K562 (cell line): ENCODE measurements around the gene OPRL1.

Source experiments
- POLR2A ChIP-seq: fragments of 450-650 bp; conservative IDR thresholded peaks from 2 replicates; pipeline ENCODE4 v1.6.1; 2016
- RFX5 ChIP-seq: IDR thresholded peaks from 2 replicates; pipeline ENCODE4 v1.6.1; 2011; ENCODE audit warnings: low read depth, mild to moderate bottlenecking, improper control_type of control experiment, low read length
- RHOXF2B ChIP-seq: fragments of 250-450 bp; sonication (Bioruptor Pico); conservative IDR thresholded peaks from 2 replicates; pipeline ENCODE4 v1.5.1; 2021
- TF ChIP-seq, protein P1 (sequence below), 2 experiments: fragments of 450-650 bp; formaldehyde crosslinking in 1 of 2; IDR thresholded peaks; 2 replicates each; pipeline versions ENCODE4 v1.4.0 to v1.6.1; 2014 to 2020; ENCODE audit warnings: mild to moderate bottlenecking in 2 of 2, borderline replicate concordance in 1 of 2, low read depth in 1 of 2
- TF ChIP-seq, protein P2 (sequence below), 3 experiments: IDR thresholded peaks in 2 of 3; conservative IDR thresholded peaks in 1 of 3; 2 replicates each; pipeline ENCODE4 v1.5.1; 2011 to 2012; ENCODE audit warnings: low read length in 3 of 3, mild to moderate bottlenecking in 3 of 3, control low read depth in 2 of 3, improper control_type of control experiment in 1 of 3, inconsistent platforms in 1 of 3, low read depth in 1 of 3, mixed read lengths in 1 of 3, moderate library complexity in 1 of 3; ENCODE audit not compliant: insufficient read depth in 2 of 3
- TF ChIP-seq, protein P3 (sequence below): fragments of 450-650 bp; IDR thresholded peaks from 2 replicates; pipeline ENCODE4 v1.7.1; 2018; ENCODE audit warnings: mild to moderate bottlenecking, low read depth; ENCODE audit not compliant: partially characterized antibody
- TF ChIP-seq, protein P4 (sequence below): fragments of 150-350 bp; IDR thresholded peaks from 2 replicates; pipeline ENCODE4 v1.6.1; 2014; ENCODE audit warnings: low read depth, mild to moderate bottlenecking, low read length, borderline replicate concordance

DNA sequence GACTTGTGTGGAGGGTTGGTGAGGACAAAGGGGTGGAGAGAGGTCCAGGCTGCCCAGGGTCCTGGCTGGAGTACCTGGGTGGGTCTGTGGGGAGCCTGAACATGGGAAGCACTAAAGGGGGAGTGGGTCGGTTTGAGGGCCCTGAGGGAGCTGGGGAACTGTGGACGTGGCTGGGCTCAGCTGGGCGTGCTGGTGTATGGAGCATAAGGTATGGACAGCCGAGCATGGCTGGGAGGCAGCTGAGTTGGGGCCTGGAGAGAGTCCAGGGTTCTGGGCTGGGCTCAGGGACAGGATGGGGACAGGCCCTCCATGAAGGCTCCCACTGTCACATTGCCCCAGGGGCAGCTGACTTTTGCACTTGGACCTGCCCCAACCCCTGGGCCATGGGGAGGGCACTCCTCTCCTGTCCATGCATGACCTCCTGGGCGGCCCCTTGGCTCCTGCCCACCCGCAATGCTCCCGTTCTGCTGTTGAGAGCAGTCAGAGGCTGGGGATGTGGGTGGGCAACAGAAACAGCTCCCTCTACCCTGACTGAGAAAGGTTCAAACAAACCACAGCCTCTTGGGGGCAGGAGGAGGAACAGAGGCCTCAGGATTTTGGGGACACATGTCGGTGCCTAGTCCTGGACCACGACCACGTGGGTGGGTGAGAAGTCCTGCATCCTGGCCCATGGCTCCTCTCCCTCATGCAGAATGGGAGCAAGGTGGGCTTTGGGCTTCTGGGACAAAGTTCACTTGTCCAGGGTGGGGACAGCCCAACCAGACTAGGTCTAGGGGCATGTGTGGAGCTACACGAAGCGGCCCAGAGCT is 39.4 kb upstream of the OPRL1 start:
- TF ChIP-seq RHOXF2B (CRISPR knock-in tag), result no peak
- no peak for TF ChIP-seq POLR2A
- TF ChIP-seq, protein P1, sequence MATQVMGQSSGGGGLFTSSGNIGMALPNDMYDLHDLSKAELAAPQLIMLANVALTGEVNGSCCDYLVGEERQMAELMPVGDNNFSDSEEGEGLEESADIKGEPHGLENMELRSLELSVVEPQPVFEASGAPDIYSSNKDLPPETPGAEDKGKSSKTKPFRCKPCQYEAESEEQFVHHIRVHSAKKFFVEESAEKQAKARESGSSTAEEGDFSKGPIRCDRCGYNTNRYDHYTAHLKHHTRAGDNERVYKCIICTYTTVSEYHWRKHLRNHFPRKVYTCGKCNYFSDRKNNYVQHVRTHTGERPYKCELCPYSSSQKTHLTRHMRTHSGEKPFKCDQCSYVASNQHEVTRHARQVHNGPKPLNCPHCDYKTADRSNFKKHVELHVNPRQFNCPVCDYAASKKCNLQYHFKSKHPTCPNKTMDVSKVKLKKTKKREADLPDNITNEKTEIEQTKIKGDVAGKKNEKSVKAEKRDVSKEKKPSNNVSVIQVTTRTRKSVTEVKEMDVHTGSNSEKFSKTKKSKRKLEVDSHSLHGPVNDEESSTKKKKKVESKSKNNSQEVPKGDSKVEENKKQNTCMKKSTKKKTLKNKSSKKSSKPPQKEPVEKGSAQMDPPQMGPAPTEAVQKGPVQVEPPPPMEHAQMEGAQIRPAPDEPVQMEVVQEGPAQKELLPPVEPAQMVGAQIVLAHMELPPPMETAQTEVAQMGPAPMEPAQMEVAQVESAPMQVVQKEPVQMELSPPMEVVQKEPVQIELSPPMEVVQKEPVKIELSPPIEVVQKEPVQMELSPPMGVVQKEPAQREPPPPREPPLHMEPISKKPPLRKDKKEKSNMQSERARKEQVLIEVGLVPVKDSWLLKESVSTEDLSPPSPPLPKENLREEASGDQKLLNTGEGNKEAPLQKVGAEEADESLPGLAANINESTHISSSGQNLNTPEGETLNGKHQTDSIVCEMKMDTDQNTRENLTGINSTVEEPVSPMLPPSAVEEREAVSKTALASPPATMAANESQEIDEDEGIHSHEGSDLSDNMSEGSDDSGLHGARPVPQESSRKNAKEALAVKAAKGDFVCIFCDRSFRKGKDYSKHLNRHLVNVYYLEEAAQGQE (IDR thresholded peaks at IDR 0.05; ENCODE audit: borderline replicate concordance), result no peak
- TF ChIP-seq, protein P1 (CRISPR knock-in tag; IDR thresholded peaks at IDR 0.05; ENCODE audit: low read depth), result no peak
- no peak for TF ChIP-seq RFX5
- TF ChIP-seq, protein P2, sequence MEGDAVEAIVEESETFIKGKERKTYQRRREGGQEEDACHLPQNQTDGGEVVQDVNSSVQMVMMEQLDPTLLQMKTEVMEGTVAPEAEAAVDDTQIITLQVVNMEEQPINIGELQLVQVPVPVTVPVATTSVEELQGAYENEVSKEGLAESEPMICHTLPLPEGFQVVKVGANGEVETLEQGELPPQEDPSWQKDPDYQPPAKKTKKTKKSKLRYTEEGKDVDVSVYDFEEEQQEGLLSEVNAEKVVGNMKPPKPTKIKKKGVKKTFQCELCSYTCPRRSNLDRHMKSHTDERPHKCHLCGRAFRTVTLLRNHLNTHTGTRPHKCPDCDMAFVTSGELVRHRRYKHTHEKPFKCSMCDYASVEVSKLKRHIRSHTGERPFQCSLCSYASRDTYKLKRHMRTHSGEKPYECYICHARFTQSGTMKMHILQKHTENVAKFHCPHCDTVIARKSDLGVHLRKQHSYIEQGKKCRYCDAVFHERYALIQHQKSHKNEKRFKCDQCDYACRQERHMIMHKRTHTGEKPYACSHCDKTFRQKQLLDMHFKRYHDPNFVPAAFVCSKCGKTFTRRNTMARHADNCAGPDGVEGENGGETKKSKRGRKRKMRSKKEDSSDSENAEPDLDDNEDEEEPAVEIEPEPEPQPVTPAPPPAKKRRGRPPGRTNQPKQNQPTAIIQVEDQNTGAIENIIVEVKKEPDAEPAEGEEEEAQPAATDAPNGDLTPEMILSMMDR (IDR thresholded peaks at IDR 0.05 in 2 of 3, conservative IDR thresholded peaks at IDR 0.05 in 1 of 3; ENCODE audit: insufficient read depth in 2 of 3, low read depth in 1 of 3, low read length in 3 of 3), result no peak
- TF ChIP-seq, protein P3, sequence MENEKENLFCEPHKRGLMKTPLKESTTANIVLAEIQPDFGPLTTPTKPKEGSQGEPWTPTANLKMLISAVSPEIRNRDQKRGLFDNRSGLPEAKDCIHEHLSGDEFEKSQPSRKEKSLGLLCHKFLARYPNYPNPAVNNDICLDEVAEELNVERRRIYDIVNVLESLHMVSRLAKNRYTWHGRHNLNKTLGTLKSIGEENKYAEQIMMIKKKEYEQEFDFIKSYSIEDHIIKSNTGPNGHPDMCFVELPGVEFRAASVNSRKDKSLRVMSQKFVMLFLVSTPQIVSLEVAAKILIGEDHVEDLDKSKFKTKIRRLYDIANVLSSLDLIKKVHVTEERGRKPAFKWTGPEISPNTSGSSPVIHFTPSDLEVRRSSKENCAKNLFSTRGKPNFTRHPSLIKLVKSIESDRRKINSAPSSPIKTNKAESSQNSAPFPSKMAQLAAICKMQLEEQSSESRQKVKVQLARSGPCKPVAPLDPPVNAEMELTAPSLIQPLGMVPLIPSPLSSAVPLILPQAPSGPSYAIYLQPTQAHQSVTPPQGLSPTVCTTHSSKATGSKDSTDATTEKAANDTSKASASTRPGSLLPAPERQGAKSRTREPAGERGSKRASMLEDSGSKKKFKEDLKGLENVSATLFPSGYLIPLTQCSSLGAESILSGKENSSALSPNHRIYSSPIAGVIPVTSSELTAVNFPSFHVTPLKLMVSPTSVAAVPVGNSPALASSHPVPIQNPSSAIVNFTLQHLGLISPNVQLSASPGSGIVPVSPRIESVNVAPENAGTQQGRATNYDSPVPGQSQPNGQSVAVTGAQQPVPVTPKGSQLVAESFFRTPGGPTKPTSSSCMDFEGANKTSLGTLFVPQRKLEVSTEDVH, result no peak
- TF ChIP-seq, protein P4, sequence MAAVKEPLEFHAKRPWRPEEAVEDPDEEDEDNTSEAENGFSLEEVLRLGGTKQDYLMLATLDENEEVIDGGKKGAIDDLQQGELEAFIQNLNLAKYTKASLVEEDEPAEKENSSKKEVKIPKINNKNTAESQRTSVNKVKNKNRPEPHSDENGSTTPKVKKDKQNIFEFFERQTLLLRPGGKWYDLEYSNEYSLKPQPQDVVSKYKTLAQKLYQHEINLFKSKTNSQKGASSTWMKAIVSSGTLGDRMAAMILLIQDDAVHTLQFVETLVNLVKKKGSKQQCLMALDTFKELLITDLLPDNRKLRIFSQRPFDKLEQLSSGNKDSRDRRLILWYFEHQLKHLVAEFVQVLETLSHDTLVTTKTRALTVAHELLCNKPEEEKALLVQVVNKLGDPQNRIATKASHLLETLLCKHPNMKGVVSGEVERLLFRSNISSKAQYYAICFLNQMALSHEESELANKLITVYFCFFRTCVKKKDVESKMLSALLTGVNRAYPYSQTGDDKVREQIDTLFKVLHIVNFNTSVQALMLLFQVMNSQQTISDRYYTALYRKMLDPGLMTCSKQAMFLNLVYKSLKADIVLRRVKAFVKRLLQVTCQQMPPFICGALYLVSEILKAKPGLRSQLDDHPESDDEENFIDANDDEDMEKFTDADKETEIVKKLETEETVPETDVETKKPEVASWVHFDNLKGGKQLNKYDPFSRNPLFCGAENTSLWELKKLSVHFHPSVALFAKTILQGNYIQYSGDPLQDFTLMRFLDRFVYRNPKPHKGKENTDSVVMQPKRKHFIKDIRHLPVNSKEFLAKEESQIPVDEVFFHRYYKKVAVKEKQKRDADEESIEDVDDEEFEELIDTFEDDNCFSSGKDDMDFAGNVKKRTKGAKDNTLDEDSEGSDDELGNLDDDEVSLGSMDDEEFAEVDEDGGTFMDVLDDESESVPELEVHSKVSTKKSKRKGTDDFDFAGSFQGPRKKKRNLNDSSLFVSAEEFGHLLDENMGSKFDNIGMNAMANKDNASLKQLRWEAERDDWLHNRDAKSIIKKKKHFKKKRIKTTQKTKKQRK, result no peak
